ENCODE measurements around the gene LRP4.

DNA sequence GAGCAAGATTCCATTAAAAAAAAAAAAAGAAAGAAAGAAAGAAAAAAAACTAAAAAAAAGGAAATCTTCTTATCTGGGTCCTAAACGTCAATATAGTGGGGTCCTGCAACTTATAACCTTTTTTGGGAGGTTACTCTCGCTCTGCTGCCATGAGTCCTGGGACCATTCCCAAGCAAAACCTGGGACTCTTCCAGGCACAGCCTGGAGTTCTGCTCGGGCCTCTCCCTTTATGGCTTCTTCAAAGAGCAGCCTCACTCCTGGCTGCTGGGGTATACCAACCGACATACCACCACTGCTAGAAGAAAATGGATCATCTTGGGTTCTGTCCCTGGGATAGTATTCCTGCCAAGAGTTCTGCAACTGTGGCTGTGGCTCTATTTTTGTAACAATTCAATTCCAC lies 58.1 kb downstream of the LRP4 start:
- TF ChIP-seq POLR2AphosphoS5 (IDR thresholded peaks at IDR 0.05): no peak
- TF ChIP-seq CTCF (IDR thresholded peaks at IDR 0.05; ENCODE audit: poor library complexity, severe bottlenecking): no peak
